Fibroblast of peridontal ligament (primary cell): ENCODE measurements around the gene SYTL1.
"Not testable (repeated sequence)": the region's sequence is repeated elsewhere in the genome, so short reads cannot be mapped to it uniquely, and the experiment has no call there.

Experiments
- DNase-seq: peaks from one replicate; pipeline ENCODE4 v3.0.0-alpha.2; 2010; ENCODE audit errors: extremely low read depth

Gene SYTL1

GRCh38 chr1:27384797-27385196 lies 43.0 kb downstream of the SYTL1 start:
- DNase-seq, result not testable (repeated sequence)

- DNase-seq, result peak; percentile 28
These were observed 46.6 kb downstream of the SYTL1 start for GRCh38 chr1:27388337-27389005.

DNA sequence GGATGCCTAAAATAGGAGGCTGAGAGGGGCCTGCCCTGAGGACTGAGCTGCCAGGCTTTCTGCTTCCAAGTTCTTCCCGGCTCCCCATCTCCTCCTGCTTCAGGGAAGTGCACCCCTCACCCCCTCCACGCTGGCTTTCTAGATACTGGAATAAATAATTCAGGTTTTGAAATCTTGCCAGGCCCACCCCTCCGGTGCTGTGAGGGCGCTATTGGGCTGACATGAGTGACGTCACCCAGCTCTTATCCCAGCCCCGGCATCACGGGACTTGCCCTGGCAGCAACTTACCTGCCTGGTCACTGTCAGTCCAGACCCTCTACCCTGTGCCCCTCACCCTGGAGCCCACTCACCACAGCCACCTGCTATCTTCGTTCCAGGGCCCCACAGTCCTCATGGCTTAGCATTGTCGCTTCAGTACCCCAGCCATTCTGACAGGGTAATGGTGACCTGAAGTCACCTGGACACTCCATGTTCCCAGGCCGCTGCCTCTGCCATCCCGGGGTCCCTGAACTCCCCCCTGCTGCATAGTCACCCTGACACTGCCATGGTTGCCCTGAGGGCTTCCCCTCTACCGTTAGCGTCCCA lies 49.8 kb downstream of the SYTL1 start:
- DNase-seq, result peak; percentile 44

DNA sequence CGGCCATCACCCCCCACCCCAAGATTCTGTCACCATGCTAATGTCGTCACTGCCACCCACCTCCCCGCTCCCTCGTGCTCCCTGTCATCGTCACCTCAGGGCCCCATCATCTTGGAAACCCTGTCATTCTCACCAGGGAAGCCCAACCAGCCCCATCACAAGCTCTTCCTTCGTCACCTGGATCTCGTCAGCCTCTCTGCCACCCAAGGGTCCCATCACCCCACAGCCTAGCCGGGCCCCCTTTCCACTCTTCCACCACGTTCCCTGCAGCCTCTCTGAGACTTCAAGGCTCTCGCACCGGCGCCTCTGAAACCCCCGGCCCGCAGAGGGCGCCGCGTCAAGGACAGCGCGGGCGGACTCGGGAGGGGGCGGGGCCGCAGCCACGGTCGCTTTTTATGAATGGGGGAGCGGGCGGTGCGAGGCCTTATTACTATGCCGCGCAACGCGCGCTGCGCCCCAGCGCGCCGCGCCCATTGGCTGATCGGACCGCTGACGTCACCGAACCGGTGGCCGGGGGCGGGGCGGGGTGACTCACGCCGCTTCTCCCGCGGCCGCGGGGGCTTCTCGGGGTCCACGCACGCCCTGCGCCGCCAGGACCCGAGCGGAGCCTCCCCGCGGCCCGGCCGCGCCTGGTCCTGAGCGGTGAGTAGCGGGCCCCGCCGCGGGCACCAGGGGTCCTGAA lies 50.4 kb downstream of the SYTL1 start, which contains the start of gene GPR3:
Gene GPR3, plus strand, starts transcription at position 527 of the 682 bp plus-strand sequence. CDS start 1,177 bp downstream, outside the sequence.
- DNase-seq, result peak; percentile 82

DNA sequence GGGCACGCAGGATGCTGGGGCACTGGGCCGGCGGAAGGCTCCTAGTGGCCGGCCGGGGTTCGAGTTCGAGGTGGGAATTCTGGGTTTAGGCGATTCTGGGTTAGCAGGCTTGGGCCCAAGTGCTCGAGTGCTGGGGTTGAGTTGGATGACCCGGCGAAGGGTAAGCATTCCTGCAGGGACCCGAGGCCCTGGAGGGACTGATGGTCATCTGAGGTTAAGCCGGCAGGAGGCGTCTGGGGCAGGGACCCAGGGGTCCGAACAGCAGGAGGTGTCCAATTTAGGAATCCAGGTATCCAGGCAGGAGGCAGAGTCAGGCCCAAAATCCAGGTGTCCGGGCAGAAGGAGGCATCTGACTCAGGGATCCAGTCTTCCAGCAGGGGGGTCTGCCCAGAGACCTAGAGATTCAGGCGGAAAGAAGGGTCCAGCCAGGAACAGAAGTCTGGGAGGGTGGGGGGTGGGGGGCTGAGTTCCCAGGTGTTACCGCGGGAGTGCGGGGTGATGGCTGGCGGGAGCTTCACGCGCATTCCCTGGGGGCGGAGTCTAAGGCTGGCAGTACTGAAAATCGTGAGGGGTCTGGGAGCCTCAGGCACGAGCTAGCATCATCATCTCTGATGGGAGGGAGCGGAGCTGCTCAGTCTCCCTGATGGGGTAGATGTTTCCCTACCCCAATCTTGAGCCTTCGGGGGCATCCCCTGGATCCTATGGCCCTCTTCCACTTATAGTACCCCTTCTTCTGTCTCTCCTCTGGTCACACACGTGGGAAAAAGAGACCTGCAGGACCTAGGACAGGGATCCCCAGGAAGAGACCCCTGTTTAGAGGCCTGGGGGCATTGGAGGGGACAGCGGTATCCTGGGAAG lies 51.2 kb downstream of the SYTL1 start:
- no peak for DNase-seq

DNA sequence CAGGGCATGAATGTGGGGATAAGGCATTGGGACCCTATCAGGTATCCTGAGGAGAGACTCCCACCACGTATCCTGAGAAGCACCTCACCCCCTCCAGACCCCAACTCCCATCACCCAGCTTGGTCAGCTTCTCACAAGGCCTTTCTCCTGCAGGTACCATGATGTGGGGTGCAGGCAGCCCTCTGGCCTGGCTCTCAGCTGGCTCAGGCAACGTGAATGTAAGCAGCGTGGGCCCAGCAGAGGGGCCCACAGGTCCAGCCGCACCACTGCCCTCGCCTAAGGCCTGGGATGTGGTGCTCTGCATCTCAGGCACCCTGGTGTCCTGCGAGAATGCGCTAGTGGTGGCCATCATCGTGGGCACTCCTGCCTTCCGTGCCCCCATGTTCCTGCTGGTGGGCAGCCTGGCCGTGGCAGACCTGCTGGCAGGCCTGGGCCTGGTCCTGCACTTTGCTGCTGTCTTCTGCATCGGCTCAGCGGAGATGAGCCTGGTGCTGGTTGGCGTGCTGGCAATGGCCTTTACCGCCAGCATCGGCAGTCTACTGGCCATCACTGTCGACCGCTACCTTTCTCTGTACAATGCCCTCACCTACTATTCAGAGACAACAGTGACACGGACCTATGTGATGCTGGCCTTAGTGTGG lies 51.9 kb downstream of the SYTL1 start:
- DNase-seq, result no peak

DNA sequence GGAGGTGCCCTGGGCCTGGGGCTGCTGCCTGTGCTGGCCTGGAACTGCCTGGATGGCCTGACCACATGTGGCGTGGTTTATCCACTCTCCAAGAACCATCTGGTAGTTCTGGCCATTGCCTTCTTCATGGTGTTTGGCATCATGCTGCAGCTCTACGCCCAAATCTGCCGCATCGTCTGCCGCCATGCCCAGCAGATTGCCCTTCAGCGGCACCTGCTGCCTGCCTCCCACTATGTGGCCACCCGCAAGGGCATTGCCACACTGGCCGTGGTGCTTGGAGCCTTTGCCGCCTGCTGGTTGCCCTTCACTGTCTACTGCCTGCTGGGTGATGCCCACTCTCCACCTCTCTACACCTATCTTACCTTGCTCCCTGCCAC lies 52.4 kb downstream of the SYTL1 start:
- no peak for DNase-seq

GRCh38 chr1:27394925-27395324 lies 53.1 kb downstream of the SYTL1 start:
- peak; percentile 16 for DNase-seq

DNA sequence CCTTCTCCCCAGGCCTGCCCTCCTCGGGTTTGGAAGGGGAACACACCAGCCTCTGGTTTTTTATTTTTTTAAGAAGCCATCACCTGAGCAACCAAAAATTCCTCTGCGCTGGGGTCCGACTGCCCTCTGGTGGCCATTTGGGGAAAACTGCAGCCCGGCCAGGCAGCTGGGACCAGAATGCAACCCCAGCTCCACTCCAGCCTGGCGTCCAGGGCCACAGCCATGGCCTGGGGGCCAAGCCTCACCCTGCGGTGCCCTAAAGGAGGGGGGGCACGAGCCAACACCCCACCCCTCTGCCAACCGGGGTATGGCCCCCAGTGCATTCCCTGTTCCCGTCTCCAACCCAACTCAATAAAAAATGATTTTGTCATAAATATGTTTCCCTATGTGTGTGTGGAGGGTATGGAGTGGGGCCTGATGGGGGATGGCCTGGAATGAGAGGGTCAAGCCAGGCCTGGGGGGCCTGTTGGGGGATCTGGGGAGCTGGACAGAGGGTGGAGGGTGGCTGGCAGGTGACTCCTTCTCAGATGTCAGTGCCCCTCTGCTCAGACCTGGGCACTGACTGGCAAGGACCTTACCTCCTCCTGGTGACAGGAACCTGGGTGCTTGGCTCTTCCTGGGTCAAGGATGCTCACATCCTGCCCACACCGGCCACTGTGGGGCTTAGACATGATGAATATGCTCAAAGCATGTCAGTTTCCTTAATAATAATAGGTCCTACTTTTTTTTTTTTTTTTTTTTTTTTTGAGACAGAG lies 53.8 kb downstream of the SYTL1 start:
- DNase-seq, result peak; percentile 77

DNA sequence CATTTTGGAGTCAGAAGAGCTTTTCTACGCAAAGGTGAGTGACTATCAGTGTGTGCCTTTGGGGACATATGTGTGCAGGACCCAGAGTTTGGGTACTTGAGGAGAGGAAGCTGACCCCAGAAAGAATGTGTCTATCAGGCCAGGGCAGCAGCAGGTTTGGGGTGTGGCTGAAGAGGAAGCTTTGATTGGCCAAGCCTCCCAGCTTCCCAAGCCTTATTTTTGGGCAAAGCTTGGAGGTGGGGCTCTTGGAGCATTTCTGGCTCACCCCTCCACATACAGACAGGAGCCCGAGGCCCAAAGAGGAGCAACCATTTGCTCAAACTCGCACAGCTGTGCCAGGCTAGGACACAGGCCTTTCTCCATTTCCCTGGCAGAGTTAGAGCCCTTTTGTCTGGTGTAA lies 55.3 kb downstream of the SYTL1 start:
- DNase-seq, result no peak

DNA sequence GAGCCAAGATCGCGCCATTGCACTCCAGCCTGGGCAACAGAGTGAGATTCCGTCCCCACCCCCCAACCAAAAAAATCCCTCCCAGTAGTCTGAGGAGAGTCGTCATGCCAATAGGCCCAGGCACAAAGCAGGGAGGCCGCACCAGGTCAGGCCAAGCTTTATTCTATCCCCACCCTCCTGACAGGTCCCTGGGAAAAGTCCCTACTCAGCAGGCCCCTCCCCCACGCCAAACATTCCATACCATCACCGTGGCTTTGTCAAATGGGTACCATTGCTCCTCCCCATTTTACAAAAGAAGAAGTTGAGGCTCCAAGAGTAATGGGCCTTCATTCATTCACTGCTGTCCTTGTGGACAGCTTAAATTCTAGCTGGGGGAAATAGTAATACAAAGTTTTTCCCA lies 55.9 kb downstream of the SYTL1 start:
- DNase-seq, result no peak

DNA sequence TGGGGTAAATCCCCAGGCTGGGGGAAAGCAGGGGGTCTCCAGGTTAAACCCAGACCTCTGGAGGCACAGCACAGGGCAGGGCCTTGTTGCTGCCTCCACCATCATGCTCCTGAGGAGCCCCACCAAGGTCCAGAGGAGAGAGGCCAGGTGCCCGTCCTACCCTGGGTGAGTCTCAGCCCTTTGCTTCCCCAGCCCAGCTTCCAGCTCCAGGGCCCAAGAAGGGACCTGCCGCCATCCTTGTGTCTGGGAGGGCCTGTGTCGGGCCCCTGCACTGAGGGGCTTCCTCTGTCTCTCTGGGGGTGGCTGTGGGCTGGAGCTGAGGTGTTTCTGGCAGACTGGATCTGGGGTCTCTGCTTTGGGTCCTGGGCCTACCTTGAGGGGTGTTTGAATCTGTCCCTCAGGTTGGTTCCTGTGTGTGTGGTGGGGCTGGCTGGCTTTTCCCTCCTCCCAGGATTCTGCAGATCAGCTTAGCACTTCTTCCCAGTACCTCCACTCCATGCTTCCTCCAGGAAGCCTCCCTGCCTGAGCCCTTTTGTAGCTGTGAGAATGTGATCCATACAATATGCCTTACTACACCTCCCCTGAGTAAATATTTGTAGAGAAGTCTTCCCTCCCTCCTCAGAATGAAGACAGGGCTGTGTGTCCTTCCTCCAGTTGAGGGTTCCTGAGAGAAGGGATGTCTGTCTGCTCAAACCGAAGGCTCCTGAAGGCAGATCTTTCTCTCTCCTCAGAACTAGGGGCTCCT lies 56.8 kb downstream of the SYTL1 start:
- DNase-seq, result no peak

GRCh38 chr1:27399251-27400025 lies 57.6 kb downstream of the SYTL1 start:
- no peak for DNase-seq

- peak; percentile 25 for DNase-seq
These were observed 58.5 kb downstream of the SYTL1 start for GRCh38 chr1:27400082-27400962.

- no peak for DNase-seq
These were observed 59.1 kb downstream of the SYTL1 start for GRCh38 chr1:27400963-27401341.

DNA sequence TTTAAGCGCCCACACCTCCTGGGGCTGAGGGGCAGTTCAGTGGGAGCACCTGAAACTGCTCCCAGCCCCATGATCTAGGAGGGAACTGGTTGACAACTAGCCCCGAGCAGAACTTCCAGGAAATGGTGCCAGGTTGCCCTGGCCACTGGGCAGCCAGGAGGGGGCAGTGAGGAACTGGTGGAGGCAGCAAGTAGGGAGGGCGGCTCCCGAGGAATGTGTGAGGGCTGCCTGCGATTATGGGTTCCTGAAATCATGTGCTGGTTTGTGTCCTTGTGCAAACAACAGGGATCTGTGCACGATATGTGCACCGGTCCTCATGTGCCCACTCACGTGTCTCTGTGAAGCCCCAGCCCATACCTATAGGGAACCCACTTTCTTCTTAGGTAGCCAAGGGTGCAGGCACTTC lies 60.5 kb downstream of the SYTL1 start:
- DNase-seq, result peak; percentile 70

DNA sequence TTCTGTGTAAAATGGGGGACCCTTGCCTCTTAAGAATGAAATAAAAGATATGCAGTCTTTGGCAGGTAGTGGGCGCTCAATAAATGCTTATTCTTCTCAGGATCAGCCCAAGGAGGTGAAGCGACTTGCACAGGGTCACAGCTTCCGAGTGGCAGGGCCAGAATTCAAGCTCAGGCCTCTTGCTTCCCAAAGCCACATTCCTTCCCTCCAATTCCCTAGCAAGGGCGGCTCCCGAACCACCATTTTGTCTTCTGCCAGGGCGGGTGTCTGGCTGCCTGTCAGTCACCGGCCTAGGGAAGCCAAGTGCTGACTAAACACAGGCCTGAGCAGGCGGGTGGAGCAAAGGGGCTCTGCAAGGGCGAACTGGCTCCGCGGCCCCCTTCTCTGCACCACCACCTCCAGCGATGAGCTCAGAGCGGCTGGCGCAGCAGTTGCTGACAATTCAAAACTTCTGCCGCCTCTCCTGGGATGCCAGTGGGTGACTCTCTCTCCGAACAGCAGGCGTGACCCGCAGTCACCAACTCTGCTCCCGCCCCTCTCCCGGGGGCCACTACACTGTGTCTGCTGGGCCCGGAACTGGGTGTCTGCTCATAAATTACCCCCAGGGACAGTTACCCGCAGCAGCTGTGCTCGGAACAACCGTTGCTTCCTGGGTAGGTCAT lies 61.4 kb downstream of the SYTL1 start:
- DNase-seq, result peak; percentile 55
